Small intestine (tissue), 7 donors: ENCODE data around the gene RPL22. TPM values are rescaled to one million over a fixed set of nuclear protein-coding genes. Genes with fewer than 3 reads are reported as not detected.

ENCODE experiments used
- DNase-seq, 2 donors: peaks; one replicate each; pipeline versions ENCODE4 v3.0.0 to v3.0.0-alpha.2; 2013
- FAIRE-seq: peaks from 2 replicates; lab custom pipeline; 2012; peaks lifted over from hg19 to GRCh38; lab: Jason Lieb, UNC
- H3K27ac ChIP-seq, 3 donors: one replicate each; pipeline ENCODE4 v1.5.1; 2013; ENCODE audit warnings: low read length in 2 of 3, mild to moderate bottlenecking in 2 of 3, control low read depth in 1 of 3, inconsistent platforms in 1 of 3, low read depth in 1 of 3, moderate library complexity in 1 of 3
- H3K27me3 ChIP-seq, 3 donors: one replicate each; pipeline ENCODE4 v1.6.1; 2013; ENCODE audit warnings: low read length in 3 of 3, inconsistent platforms in 1 of 3; ENCODE audit not compliant: control insufficient read depth in 3 of 3, insufficient read depth in 3 of 3
- H3K36me3 ChIP-seq, 3 donors: one replicate each; pipeline ENCODE4 v1.6.1; 2013; ENCODE audit warnings: low read length in 3 of 3, inconsistent platforms in 1 of 3, low read depth in 1 of 3, mild to moderate bottlenecking in 1 of 3, moderate library complexity in 1 of 3; ENCODE audit not compliant: control insufficient read depth in 3 of 3, insufficient read depth in 2 of 3
- H3K4me1 ChIP-seq, 3 donors: one replicate each; pipeline ENCODE4 v1.6.1; 2013; ENCODE audit warnings: low read length in 2 of 3, inconsistent platforms in 1 of 3, low read depth in 1 of 3, mild to moderate bottlenecking in 1 of 3, moderate library complexity in 1 of 3; ENCODE audit not compliant: control insufficient read depth in 3 of 3, insufficient read depth in 2 of 3
- H3K4me3 ChIP-seq, 3 donors: one replicate each; pipeline ENCODE4 v1.5.1; 2013; ENCODE audit warnings: low read length in 3 of 3, control low read depth in 1 of 3, inconsistent platforms in 1 of 3, low read depth in 1 of 3, mild to moderate bottlenecking in 1 of 3, moderate library complexity in 1 of 3
- H3K9me3 ChIP-seq, 2 donors: one replicate each; pipeline ENCODE4 v1.6.1; 2013; ENCODE audit warnings: low read depth in 1 of 2, low read length in 1 of 2; ENCODE audit not compliant: control insufficient read depth in 2 of 2, insufficient read depth in 1 of 2
- WGBS, 3 donors: extraction: QIAGEN DNeasy Blood & Tissue Kit; methylation state at CpG; one replicate each; pipeline ENCODE4 v1.1.7; 2013; 5-methylcytosine and 5-hydroxymethylcytosine counted together
- polyA plus RNA-seq, 4 donors: library from polyadenylated mRNA; stranded (reverse) in 3 of 4; unstranded in 1 of 4; fragments of 200-250 nt in 3 of 4; fragments of 120-200 nt in 1 of 4; gene quantifications; one replicate each; pipeline versions ENCODE4 v1.2.1 to v1.2.3, GENCODE V29; 2013
- donor health status: healthy with polysubstance abuse.
- donor health status: control.
- donor health status: control.
- donor health status: Bipolar disorder and iron deficiency.
- donor health status: healthy.

RPL22 gene
- polyA plus RNA-seq, 4 donors: 207 to 1,045 (median 359) TPM

- FAIRE-seq: no peak
- 79 to 81% (median 81%) methylated on average over 15 to 16 of the region's 16 CpGs for WGBS, 3 donors
- no peak overlapping the region for H3K27ac ChIP-seq
- H3K36me3 ChIP-seq: no peaks in the 10 kb centered on the region
- H3K4me1 ChIP-seq: no peaks in the 10 kb centered on the region
- H3K4me3 ChIP-seq: no peak overlapping the region
- no peaks in the 10 kb centered on the region for H3K27me3 ChIP-seq
- DNase-seq: no peak
- H3K9me3 ChIP-seq: no peaks in the 10 kb centered on the region
These were observed 62.7 kb downstream of the RPL22 start for GRCh38 chr1:6136516-6137220.

Other genes starting within 250 kb of the RPL22 start
- gene NPHP4, start 207.2 kb downstream of the RPL22 start, polyA plus RNA-seq: 10 to 100 TPM in 1 of 4 donors, 1 to 10 TPM in 3; 1.4 to 10.0 (median 2.8) TPM
- gene KCNAB2, start 153.7 kb downstream of the RPL22 start, polyA plus RNA-seq: 10 to 100 TPM in 1 of 4 donors, 1 to 10 TPM in 3; 1.1 to 35.7 (median 5.3) TPM
- gene CHD5, start 19.3 kb downstream of the RPL22 start, polyA plus RNA-seq: 1 to 10 TPM in 1 of 4 donors, under 1 TPM in 2, not detected in 1; 0.28 to 1.8 (median 0.67) TPM
- gene RNF207, start 6.5 kb upstream of the RPL22 start, polyA plus RNA-seq: 10 to 100 TPM in 2 of 4 donors, 1 to 10 TPM in 2; 5.1 to 40.0 (median 17.6) TPM
- gene ICMT, start 36.4 kb upstream of the RPL22 start, polyA plus RNA-seq: 10 to 100 TPM; 16.5 to 51.7 (median 31.4) TPM
- not detected for gene HES3, start 44.6 kb upstream of the RPL22 start, polyA plus RNA-seq
- 10 to 100 TPM in 3 of 4 donors, 1 to 10 TPM in 1; 6.5 to 34.9 (median 22.3) TPM for gene GPR153, start 61.5 kb upstream of the RPL22 start, polyA plus RNA-seq
- gene ACOT7, start 194.2 kb upstream of the RPL22 start, polyA plus RNA-seq: 10 to 100 TPM; 20.3 to 93.8 (median 73.7) TPM
- 1 to 10 TPM in 3 of 4 donors, under 1 TPM in 1; 0.55 to 2.2 (median 1.6) TPM for gene HES2, start 220.3 kb upstream of the RPL22 start, polyA plus RNA-seq
- 100 to 1,000 TPM in 3 of 4 donors, 10 to 100 TPM in 1; 83.5 to 356 (median 285) TPM for gene ESPN, start 225.2 kb upstream of the RPL22 start, polyA plus RNA-seq